Caco-2 (cell line): ENCODE results near the gene CPA3. TPM values are rescaled to one million over a fixed set of nuclear protein-coding genes. Genes with fewer than 3 reads are reported as not detected.

ENCODE experiments used
- BruUV-seq: library from RNA; stranded (reverse); fragments of 400-500 nt; replicated peaks from 2 replicates; lab custom pipeline; 2021; lab: Mats Ljungman, UMichigan
- CTCF ChIA-PET: fragments of 300-600 bp; sonication (Branson Sonifier 250); formaldehyde crosslinking; loops from one replicate; lab custom pipeline; 2022; ENCODE audit warnings: antibody characterized with exemption; lab: Charles Lee
- POLR2A ChIA-PET: fragments of 300-600 bp; sonication (Branson Sonifier 250); formaldehyde crosslinking; loops from one replicate; lab custom pipeline; 2022; ENCODE audit warnings: antibody characterized with exemption; lab: Charles Lee
- DNase-seq, 2 experiments: peaks; one replicate each; pipeline versions ENCODE4 v3.0.0 to v3.0.0-alpha.2; 2020 to 2022
- H3K27me3 ChIP-seq: replicated peaks from 2 replicates; pipeline ENCODE4 v1.6.0; 2011; ENCODE audit warnings: low read length; ENCODE audit not compliant: control insufficient read depth, insufficient read depth
- H3K36me3 ChIP-seq: 2 replicates; pipeline ENCODE4 v1.5.1; 2011; ENCODE audit warnings: low read length; ENCODE audit not compliant: control insufficient read depth, insufficient read depth
- H3K4me1 ChIP-seq: fragments of 250-450 bp; sonication (Bioruptor Pico); 2 replicates; pipeline ENCODE4 v1.5.1; 2020; ENCODE audit warnings: mild to moderate bottlenecking
- H3K4me3 ChIP-seq: 2 replicates; pipeline ENCODE4 v1.5.1; 2011; ENCODE audit warnings: low read depth, mild to moderate bottlenecking, control low read depth, low read length
- H3K9me3 ChIP-seq: fragments of 250-450 bp; sonication (Bioruptor Pico); 2 replicates; pipeline ENCODE4 v1.5.1; 2020; ENCODE audit warnings: mild to moderate bottlenecking, moderate library complexity
- H3K27ac Mint-ChIP-seq: one replicate; pipeline ENCODE4 v1.8.0; 2022; ENCODE audit warnings: mixed read lengths; ENCODE audit not compliant: unreplicated experiment
- H3K27me3 Mint-ChIP-seq: one replicate; pipeline ENCODE4 v1.8.0; 2022; ENCODE audit warnings: mixed read lengths; ENCODE audit not compliant: insufficient read depth, unreplicated experiment
- H3K36me3 Mint-ChIP-seq: one replicate; pipeline ENCODE4 v1.8.0; 2022; ENCODE audit warnings: mild to moderate bottlenecking, mixed read lengths; ENCODE audit not compliant: insufficient read depth, unreplicated experiment
- H3K4me1 Mint-ChIP-seq: one replicate; pipeline ENCODE4 v1.8.0; 2022; ENCODE audit warnings: low read depth, mixed read lengths; ENCODE audit not compliant: unreplicated experiment
- H3K4me3 Mint-ChIP-seq: one replicate; pipeline ENCODE4 v1.8.0; 2022; ENCODE audit warnings: mild to moderate bottlenecking, moderate library complexity, mixed read lengths; ENCODE audit not compliant: unreplicated experiment
- H3K9me3 Mint-ChIP-seq: one replicate; pipeline ENCODE4 v1.8.0; 2022; ENCODE audit warnings: mixed read lengths; ENCODE audit not compliant: unreplicated experiment
- intact Hi-C: fragments of 100-400 bp; cut with micrococcal nuclease; formaldehyde crosslinking; loops from one replicate; pipeline ENCODE4 v1.10.0; 2022; ENCODE audit not compliant: unreplicated experiment
- total RNA-seq: library from RNA; stranded (reverse); gene quantifications from 2 replicates; pipeline ENCODE4 v1.2.3, GENCODE V29; 2022
- TF ChIP-seq, protein P1 (sequence below), 2 experiments: fragments of 200-600 bp in 1 of 2; IDR thresholded peaks; 1 replicate in 1 of 2; 2 replicates in 1 of 2; pipeline versions ENCODE4 v1.5.1 to v1.8.0; 2011 to 2022; ENCODE audit warnings: antibody characterized with exemption in 1 of 2, control low read depth in 1 of 2, inconsistent platforms in 1 of 2, low read depth in 1 of 2, low read length in 1 of 2, mild to moderate bottlenecking in 1 of 2, moderate library complexity in 1 of 2; ENCODE audit not compliant: insufficient read depth in 1 of 2, severe bottlenecking in 1 of 2, unreplicated experiment in 1 of 2

Gene CPA3
- total RNA-seq, 1 experiment from 2014 or later = not detected

- Histone ChIP-seq H3K9me3 (no peaks in the 10 kb centered on the region), H3K27me3 (no peaks in the 10 kb centered on the region), H3K36me3 (no peaks in the 10 kb centered on the region), H3K4me3 (no peak overlapping the region), H3K4me1 (no peaks in the 10 kb centered on the region)
- no peaks in the 10 kb centered on the region for H3K4me1 Mint-ChIP-seq
- POLR2A ChIA-PET = no interaction called here
- CTCF ChIA-PET = no interaction called here
- intact Hi-C loops = no loop called here
- BruUV-seq = no TSS peak
- no peaks in the 10 kb centered on the region for H3K9me3 Mint-ChIP-seq
- H3K36me3 Mint-ChIP-seq = no peaks in the 10 kb centered on the region
- no peak overlapping the region for H3K27ac Mint-ChIP-seq
- TF ChIP-seq, protein P1, sequence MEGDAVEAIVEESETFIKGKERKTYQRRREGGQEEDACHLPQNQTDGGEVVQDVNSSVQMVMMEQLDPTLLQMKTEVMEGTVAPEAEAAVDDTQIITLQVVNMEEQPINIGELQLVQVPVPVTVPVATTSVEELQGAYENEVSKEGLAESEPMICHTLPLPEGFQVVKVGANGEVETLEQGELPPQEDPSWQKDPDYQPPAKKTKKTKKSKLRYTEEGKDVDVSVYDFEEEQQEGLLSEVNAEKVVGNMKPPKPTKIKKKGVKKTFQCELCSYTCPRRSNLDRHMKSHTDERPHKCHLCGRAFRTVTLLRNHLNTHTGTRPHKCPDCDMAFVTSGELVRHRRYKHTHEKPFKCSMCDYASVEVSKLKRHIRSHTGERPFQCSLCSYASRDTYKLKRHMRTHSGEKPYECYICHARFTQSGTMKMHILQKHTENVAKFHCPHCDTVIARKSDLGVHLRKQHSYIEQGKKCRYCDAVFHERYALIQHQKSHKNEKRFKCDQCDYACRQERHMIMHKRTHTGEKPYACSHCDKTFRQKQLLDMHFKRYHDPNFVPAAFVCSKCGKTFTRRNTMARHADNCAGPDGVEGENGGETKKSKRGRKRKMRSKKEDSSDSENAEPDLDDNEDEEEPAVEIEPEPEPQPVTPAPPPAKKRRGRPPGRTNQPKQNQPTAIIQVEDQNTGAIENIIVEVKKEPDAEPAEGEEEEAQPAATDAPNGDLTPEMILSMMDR (IDR thresholded peaks at IDR 0.05; ENCODE audit: insufficient read depth in 1 of 2, low read depth in 1 of 2, low read length in 1 of 2, severe bottlenecking in 1 of 2, unreplicated experiment in 1 of 2) = no peak
- H3K4me3 Mint-ChIP-seq = no peak overlapping the region
- DNase-seq = no peak
- no peaks in the 10 kb centered on the region for H3K27me3 Mint-ChIP-seq
Measured at GRCh38 chr3:148840451-148840850, 24.6 kb upstream of the CPA3 start.

DNA sequence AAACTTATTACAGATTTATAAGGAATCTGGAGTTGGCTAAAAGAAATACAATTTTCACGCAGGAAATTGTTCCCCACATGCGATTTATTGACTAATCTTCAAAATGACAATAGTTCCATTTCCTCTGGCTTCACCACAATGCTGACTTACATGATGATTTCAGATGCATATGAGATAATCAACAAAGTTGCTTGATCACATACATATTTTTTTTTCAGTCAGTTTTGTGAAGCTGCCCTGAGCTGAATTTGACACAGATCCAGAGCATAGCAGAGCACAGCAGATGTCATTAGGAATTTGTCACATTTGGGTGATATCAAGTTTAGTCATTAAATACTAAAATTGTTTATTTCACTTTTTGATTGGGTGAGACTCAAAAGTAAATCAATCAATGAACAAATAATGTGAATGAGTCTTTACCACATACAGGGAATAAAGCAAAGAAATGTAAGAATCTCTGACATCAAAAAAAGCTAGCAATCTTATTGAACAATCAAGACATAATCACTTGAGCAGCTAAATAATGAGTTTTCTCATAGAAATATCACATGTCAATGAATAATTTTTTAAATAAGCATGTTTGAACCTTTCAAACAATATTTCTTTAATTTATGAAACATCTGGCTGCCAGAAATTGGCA lies 19.2 kb upstream of the CPA3 start:
- H3K9me3 ChIP-seq = no peaks in the 10 kb centered on the region
- CTCF ChIA-PET = no interaction called here
- no peaks in the 10 kb centered on the region for H3K36me3 Mint-ChIP-seq
- H3K4me3 ChIP-seq = no peak overlapping the region
- H3K27me3 Mint-ChIP-seq = no peaks in the 10 kb centered on the region
- BruUV-seq = no TSS peak
- POLR2A ChIA-PET = no interaction called here
- DNase-seq = no peak
- no peak overlapping the region for H3K27ac Mint-ChIP-seq
- H3K9me3 Mint-ChIP-seq = no peaks in the 10 kb centered on the region
- no peak overlapping the region for H3K4me3 Mint-ChIP-seq
- TF ChIP-seq, protein P1 (IDR thresholded peaks at IDR 0.05; ENCODE audit: insufficient read depth in 1 of 2, low read depth in 1 of 2, low read length in 1 of 2, severe bottlenecking in 1 of 2, unreplicated experiment in 1 of 2) = no peak
- no peaks in the 10 kb centered on the region for H3K4me1 Mint-ChIP-seq
- no peaks in the 10 kb centered on the region for H3K36me3 ChIP-seq
- no peaks in the 10 kb centered on the region for H3K27me3 ChIP-seq
- H3K4me1 ChIP-seq = no peaks in the 10 kb centered on the region
- intact Hi-C loops = no loop called here

- POLR2A ChIA-PET = no interaction called here
- Mint-ChIP-seq H3K27ac (no peak overlapping the region), H3K4me3 (no peak overlapping the region), H3K9me3 (no peaks in the 10 kb centered on the region), H3K27me3 (no peaks in the 10 kb centered on the region), H3K36me3 (no peaks in the 10 kb centered on the region), H3K4me1 (no peaks in the 10 kb centered on the region)
- CTCF ChIA-PET = no interaction called here
- no TSS peak for BruUV-seq
- no peak for DNase-seq
- H3K27me3 ChIP-seq = no peaks in the 10 kb centered on the region
- TF ChIP-seq, protein P1 (IDR thresholded peaks at IDR 0.05; ENCODE audit: insufficient read depth in 1 of 2, low read depth in 1 of 2, low read length in 1 of 2, severe bottlenecking in 1 of 2, unreplicated experiment in 1 of 2) = no peak
- no peaks in the 10 kb centered on the region for H3K4me1 ChIP-seq
- H3K36me3 ChIP-seq = no peaks in the 10 kb centered on the region
- intact Hi-C loops = no loop called here
- H3K4me3 ChIP-seq = no peak overlapping the region
- no peaks in the 10 kb centered on the region for H3K9me3 ChIP-seq
Measured at GRCh38 chr3:148847351-148847750, 17.7 kb upstream of the CPA3 start.
